A549 (cell line): ENCODE measurements around the gene ANKRD29.
A peak's percentile ranks its signal among the peaks of the same experiment; 100 is the strongest.

Experiments used
- CTCF ChIP-seq: fragments of >200 bp; sonication (Bioruptor Twin); formaldehyde crosslinking; IDR thresholded peaks from 3 replicates; pipeline ENCODE4 v1.5.1; 2016
- E2F6 ChIP-seq: IDR thresholded peaks from 2 replicates; pipeline ENCODE4 v1.6.1; 2012; ENCODE audit warnings: low read depth, borderline replicate concordance
- EP300 ChIP-seq, 2 experiments: fragments of >200 bp; sonication (Bioruptor Twin); formaldehyde crosslinking; IDR thresholded peaks; 2 replicates in 1 of 2; 3 replicates in 1 of 2; pipeline ENCODE4 v1.6.1; 2016 to 2017
- ESRRA ChIP-seq: fragments of 150-350 bp; IDR thresholded peaks from 2 replicates; pipeline ENCODE4 v1.6.1; 2014; ENCODE audit warnings: mild to moderate bottlenecking, low read length, borderline replicate concordance
- FOSB ChIP-seq: fragments of 250-450 bp; sonication (Bioruptor Pico); IDR thresholded peaks from 2 replicates; pipeline ENCODE4 v1.5.0; 2020; ENCODE audit warnings: mild to moderate bottlenecking, moderate library complexity
- JUNB ChIP-seq: fragments of >200 bp; sonication (Bioruptor Twin); formaldehyde crosslinking; IDR thresholded peaks from 2 replicates; pipeline ENCODE4 v1.6.1; 2016
- MYC ChIP-seq: IDR thresholded peaks from 2 replicates; pipeline ENCODE4 v1.6.1; 2012; ENCODE audit warnings: mild to moderate bottlenecking, inconsistent platforms, low read length, improper control_type of control experiment, borderline replicate concordance
- POLR2A ChIP-seq: IDR thresholded peaks from 2 replicates; pipeline ENCODE4 v1.6.1; 2012; ENCODE audit warnings: mild to moderate bottlenecking, low read length
- RAD21 ChIP-seq, 2 experiments: fragments of >200 bp in 1 of 2; sonication (Bioruptor Twin) in 1 of 2; formaldehyde crosslinking in 1 of 2; IDR thresholded peaks in 1 of 2; conservative IDR thresholded peaks in 1 of 2; 2 replicates in 1 of 2; 3 replicates in 1 of 2; pipeline ENCODE4 v1.6.1; 2012 to 2018; ENCODE audit warnings: inconsistent platforms in 1 of 2
- USF2 ChIP-seq: fragments of 450-650 bp; IDR thresholded peaks from 2 replicates; pipeline ENCODE4 v1.6.1; 2014; ENCODE audit warnings: antibody characterized with exemption
- TF ChIP-seq, protein P1 (sequence below): IDR thresholded peaks from 2 replicates; pipeline ENCODE4 v1.6.1; 2012
- TF ChIP-seq, protein P2 (sequence below): fragments of 200-600 bp; sonication (generic); IDR thresholded peaks from 2 replicates; pipeline ENCODE4 v1.6.1; 2016; ENCODE audit warnings: antibody characterized with exemption, mild to moderate bottlenecking, moderate library complexity

- peak; percentile 3 to 23; a peak in 1 of 5 replicates for TF ChIP-seq RAD21 (conservative IDR thresholded peaks at IDR 0.05 in 1 of 2, IDR thresholded peaks at IDR 0.05 in 1 of 2)
- TF ChIP-seq CTCF = no peak
- no peak for TF ChIP-seq POLR2A
- no peak for TF ChIP-seq E2F6
- TF ChIP-seq FOSB (CRISPR knock-in tag) = no peak
- peak; percentile 71 to 72; a peak in 3 of 5 replicates for TF ChIP-seq EP300 (IDR thresholded peaks at IDR 0.05)
- peak; percentile 93 for TF ChIP-seq JUNB
- TF ChIP-seq, protein P1, sequence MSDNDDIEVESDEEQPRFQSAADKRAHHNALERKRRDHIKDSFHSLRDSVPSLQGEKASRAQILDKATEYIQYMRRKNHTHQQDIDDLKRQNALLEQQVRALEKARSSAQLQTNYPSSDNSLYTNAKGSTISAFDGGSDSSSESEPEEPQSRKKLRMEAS = 0 out of 2 replicates have a peak, but pooled peaks have one; percentile 34
- TF ChIP-seq MYC = no peak
- TF ChIP-seq, protein P2, sequence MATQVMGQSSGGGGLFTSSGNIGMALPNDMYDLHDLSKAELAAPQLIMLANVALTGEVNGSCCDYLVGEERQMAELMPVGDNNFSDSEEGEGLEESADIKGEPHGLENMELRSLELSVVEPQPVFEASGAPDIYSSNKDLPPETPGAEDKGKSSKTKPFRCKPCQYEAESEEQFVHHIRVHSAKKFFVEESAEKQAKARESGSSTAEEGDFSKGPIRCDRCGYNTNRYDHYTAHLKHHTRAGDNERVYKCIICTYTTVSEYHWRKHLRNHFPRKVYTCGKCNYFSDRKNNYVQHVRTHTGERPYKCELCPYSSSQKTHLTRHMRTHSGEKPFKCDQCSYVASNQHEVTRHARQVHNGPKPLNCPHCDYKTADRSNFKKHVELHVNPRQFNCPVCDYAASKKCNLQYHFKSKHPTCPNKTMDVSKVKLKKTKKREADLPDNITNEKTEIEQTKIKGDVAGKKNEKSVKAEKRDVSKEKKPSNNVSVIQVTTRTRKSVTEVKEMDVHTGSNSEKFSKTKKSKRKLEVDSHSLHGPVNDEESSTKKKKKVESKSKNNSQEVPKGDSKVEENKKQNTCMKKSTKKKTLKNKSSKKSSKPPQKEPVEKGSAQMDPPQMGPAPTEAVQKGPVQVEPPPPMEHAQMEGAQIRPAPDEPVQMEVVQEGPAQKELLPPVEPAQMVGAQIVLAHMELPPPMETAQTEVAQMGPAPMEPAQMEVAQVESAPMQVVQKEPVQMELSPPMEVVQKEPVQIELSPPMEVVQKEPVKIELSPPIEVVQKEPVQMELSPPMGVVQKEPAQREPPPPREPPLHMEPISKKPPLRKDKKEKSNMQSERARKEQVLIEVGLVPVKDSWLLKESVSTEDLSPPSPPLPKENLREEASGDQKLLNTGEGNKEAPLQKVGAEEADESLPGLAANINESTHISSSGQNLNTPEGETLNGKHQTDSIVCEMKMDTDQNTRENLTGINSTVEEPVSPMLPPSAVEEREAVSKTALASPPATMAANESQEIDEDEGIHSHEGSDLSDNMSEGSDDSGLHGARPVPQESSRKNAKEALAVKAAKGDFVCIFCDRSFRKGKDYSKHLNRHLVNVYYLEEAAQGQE = no peak
- TF ChIP-seq ESRRA = no peak
- no peak for TF ChIP-seq USF2
Measured at GRCh38 chr18:23684515-23685197, 21.9 kb upstream of the ANKRD29 start.
